CD4-positive, alpha-beta memory T cell (primary cell): Measurements from ENCODE around the gene ARL2BP. TPM values are rescaled to one million over a fixed set of nuclear protein-coding genes. Genes with fewer than 3 reads are reported as not detected.

Source experiments
- CTCF ChIA-PET: fragments of 350-600 bp; sonication (Branson Sonifier 250); formaldehyde crosslinking; loops from one replicate; lab custom pipeline; 2021; ENCODE audit warnings: inconsistent platforms; ENCODE audit not compliant: partially characterized antibody; lab: Charles Lee
- POLR2A ChIA-PET: fragments of 350-600 bp; sonication (Branson Sonifier 250); formaldehyde crosslinking; loops from one replicate; lab custom pipeline; 2021; ENCODE audit not compliant: partially characterized antibody; lab: Charles Lee
- DNase-seq, 5 donors: peaks; one replicate each; pipeline versions ENCODE4 v3.0.0 to v3.0.0-alpha.2; 2020 to 2022; ENCODE audit warnings: mixed read lengths in 1 of 5
- H3K27ac ChIP-seq: one replicate; pipeline ENCODE4 v1.7.0; 2013; ENCODE audit warnings: low read depth, low read length
- H3K27me3 ChIP-seq: 2 replicates; pipeline ENCODE4 v1.7.0; 2013; ENCODE audit warnings: mild to moderate bottlenecking, low read length, moderate library complexity; ENCODE audit not compliant: insufficient read depth
- H3K36me3 ChIP-seq: 2 replicates; pipeline ENCODE4 v1.7.0; 2013; ENCODE audit warnings: mild to moderate bottlenecking, low read length, moderate library complexity; ENCODE audit not compliant: insufficient read depth
- H3K4me1 ChIP-seq: 2 replicates; pipeline ENCODE4 v1.7.0; 2013; ENCODE audit warnings: mild to moderate bottlenecking, low read length, moderate library complexity; ENCODE audit not compliant: insufficient read depth
- H3K4me3 ChIP-seq, 2 donors: one replicate each; pipeline ENCODE4 v1.7.0; 2013; ENCODE audit warnings: low read length in 2 of 2, mild to moderate bottlenecking in 1 of 2
- H3K9me3 ChIP-seq, 2 donors: one replicate each; pipeline ENCODE4 v1.7.0; 2013; ENCODE audit warnings: low read length in 2 of 2, control low read depth in 1 of 2; ENCODE audit not compliant: control insufficient read depth in 1 of 2
- H3K27ac Mint-ChIP-seq, 7 donors: one replicate each; pipeline ENCODE4 v1.8.0; 2020 to 2021; ENCODE audit warnings: mixed read lengths in 7 of 7, mild to moderate bottlenecking in 6 of 7, inconsistent platforms in 3 of 7, moderate library complexity in 3 of 7
- H3K27me3 Mint-ChIP-seq, 2 donors: one replicate each; pipeline ENCODE4 v1.8.0; 2020 to 2021; ENCODE audit warnings: mixed read lengths in 2 of 2
- H3K36me3 Mint-ChIP-seq, 2 donors: one replicate each; pipeline ENCODE4 v1.8.0; 2020 to 2021; ENCODE audit warnings: mixed read lengths in 2 of 2, inconsistent platforms in 1 of 2, mild to moderate bottlenecking in 1 of 2
- H3K4me1 Mint-ChIP-seq, 4 donors: one replicate each; pipeline ENCODE4 v1.8.0; 2020 to 2021; ENCODE audit warnings: mixed read lengths in 4 of 4, mild to moderate bottlenecking in 1 of 4
- H3K4me3 Mint-ChIP-seq, 8 donors: one replicate each; pipeline ENCODE4 v1.8.0; 2020 to 2021; ENCODE audit warnings: mixed read lengths in 8 of 8, mild to moderate bottlenecking in 7 of 8, moderate library complexity in 6 of 8, inconsistent platforms in 3 of 8
- H3K9me3 Mint-ChIP-seq, 8 donors: one replicate each; pipeline ENCODE4 v1.8.0; 2020 to 2021; ENCODE audit warnings: mixed read lengths in 8 of 8, mild to moderate bottlenecking in 5 of 8, inconsistent platforms in 3 of 8, moderate library complexity in 1 of 8
- intact Hi-C: fragments of 100-400 bp; cut with micrococcal nuclease; formaldehyde crosslinking; loops from one replicate; pipeline ENCODE4 v1.15.1; 2023
- polyA plus RNA-seq, 2 donors: library from polyadenylated mRNA; unstranded; fragments of 300-500 nt; fragmentation: Illumina TruSeq; gene quantifications; one replicate each; pipeline ENCODE4 v1.2.3, GENCODE V29; 2021
- total RNA-seq, 2 experiments: library from RNA; stranded (reverse); gene quantifications; one replicate each; pipeline ENCODE4 v1.2.3, GENCODE V29; 2021

ARL2BP gene
- total and polyA plus RNA-seq, 4 experiments from 2014 or later: 48.0 to 181 (median 89.5) TPM

DNA sequence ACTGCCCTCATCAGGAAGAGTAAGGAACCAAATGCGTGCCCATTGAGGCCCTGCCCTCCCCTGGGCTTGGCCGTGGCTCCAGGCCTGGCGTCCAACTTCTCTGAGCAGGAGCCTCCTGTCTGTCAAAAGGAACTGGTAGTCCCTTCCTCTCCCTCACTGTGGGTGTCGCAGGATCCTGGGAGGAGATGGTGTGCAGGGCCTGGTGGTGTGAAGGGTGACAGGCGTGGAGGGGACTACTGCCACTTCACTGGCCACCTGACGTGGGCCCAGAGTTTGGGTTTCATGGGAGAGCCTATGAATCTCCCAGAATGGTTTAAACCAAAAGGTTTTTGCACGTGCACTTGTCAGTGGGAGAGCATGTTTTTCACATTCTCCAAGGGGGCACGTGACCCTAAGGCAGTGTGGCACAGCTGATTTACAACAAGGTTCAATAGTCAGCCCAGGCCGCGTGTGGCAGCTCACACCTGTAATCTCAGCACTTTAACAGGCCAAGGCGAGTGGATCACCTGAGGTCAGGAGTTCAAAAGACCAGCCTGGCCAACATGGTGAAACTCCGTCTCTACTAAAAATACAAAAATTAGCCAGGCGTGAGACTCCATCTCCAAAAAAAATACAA is 12.5 kb downstream of the ARL2BP start:
- CTCF ChIA-PET: no interaction called here
- no peaks in the 10 kb centered on the region for H3K9me3 Mint-ChIP-seq
- no peak for DNase-seq
- H3K27me3 Mint-ChIP-seq: no peaks in the 10 kb centered on the region
- H3K27ac ChIP-seq: no peak overlapping the region
- H3K9me3 ChIP-seq: no peaks in the 10 kb centered on the region
- H3K27ac Mint-ChIP-seq: peak overlapping the region in 1 of 7 donors; percentile 85
- POLR2A ChIA-PET: interaction anchor here (0.6 kb wide), 1 partner anchor 24 kb away, joined by 3 read pairs; no protein-coding TSS in a partner anchor
- intact Hi-C loops: no loop called here
- H3K4me1 ChIP-seq: peaks cover 7% of the 10 kb centered on the region
- peaks cover 3 to 16% (median 7%) of the 10 kb centered on the region in 4 donors for H3K4me1 Mint-ChIP-seq
- H3K4me3 ChIP-seq: no peak overlapping the region
- peaks cover 4 to 13% of the 10 kb centered on the region in 2 donors for H3K36me3 Mint-ChIP-seq
- H3K4me3 Mint-ChIP-seq: no peak overlapping the region
- no peaks in the 10 kb centered on the region for H3K27me3 ChIP-seq
- peaks cover 1% of the 10 kb centered on the region for H3K36me3 ChIP-seq

DNA sequence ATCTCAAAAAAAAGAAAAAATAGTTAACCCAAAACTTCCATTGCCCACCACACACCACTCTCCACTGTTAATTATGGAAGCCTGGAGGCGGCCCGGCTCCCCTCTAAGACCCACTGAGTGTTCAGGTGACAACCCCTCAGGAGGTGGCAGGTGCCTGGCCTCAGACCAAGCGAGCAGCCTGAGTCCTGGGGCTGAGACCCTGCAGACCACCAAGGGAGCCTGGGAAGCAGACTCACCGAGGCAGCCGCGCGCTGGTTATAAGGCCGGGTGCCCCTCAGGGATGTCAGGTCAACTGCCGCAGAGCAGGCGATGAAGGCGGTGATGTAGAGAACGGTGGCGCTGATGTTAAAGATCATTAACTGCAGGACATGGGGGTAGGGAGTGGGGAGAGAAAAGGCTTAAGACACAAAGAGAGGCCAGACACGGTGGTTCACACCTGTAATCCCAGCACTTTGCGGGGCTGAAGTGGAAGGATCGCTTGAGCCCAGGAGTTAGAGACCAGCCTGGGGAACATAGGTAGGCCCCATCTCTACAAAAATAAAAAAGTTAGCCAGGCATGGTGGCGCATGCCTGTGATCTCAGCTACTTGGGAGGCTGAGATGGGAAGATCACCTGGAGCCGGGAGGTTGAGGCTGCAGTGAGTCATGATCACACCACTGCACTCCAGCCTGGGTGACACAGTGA is 13.3 kb downstream of the ARL2BP start:
- Mint-ChIP-seq H3K9me3 (no peaks in the 10 kb centered on the region), H3K36me3 (peaks cover 0 to 7% of the 10 kb centered on the region in 2 donors), H3K4me3 (no peak overlapping the region), H3K27ac (peak overlapping the region in 1 of 7 donors; percentile 82), H3K27me3 (no peaks in the 10 kb centered on the region), H3K4me1 (peaks cover 3 to 16% (median 7%) of the 10 kb centered on the region in 4 donors)
- Histone ChIP-seq H3K4me3 (no peak overlapping the region), H3K4me1 (peaks cover 7% of the 10 kb centered on the region), H3K9me3 (no peaks in the 10 kb centered on the region), H3K36me3 (no peaks in the 10 kb centered on the region), H3K27me3 (no peaks in the 10 kb centered on the region), H3K27ac (no peak overlapping the region)
- intact Hi-C loops: no loop called here
- ChIA-PET POLR2A (interaction anchor here (1.2 kb wide), 1 partner anchor 13 kb away, joined by 4 read pairs; the partner anchor contains the start of gene ARL2BP), CTCF (no interaction called here)
- DNase-seq: no peak

DNA sequence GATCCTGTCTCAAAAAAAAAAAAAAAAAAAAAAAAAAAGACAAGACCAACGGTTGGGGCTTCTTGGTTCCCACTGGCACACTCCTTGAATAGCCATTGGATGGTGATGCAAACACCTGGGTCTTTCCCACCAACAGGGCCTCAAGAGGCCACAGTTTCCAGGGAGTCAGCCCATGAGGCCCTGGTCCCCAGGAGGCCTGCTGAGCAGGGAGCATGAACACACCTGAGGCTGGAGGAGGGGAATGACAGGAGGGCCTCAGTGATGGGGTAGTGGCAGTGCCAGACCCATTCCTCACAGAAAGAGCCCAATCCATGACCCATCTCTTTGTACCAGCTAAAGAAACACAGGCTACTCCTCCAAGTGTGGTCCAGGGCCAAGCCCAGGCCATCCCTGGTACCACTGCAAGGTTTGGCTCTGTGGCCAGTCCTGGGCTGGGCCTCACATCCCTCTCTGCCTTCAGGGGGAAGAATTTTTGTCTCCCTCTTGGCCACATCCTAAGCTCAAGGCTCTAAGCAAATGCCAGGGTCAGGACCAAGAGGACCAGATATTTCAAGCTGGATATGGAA is 13.9 kb downstream of the ARL2BP start:
- H3K27me3 ChIP-seq: no peaks in the 10 kb centered on the region
- Mint-ChIP-seq H3K4me1 (peaks cover 3 to 16% (median 7%) of the 10 kb centered on the region in 4 donors), H3K27ac (no peak overlapping the region), H3K36me3 (peaks cover 0 to 5% of the 10 kb centered on the region in 2 donors), H3K27me3 (no peaks in the 10 kb centered on the region), H3K9me3 (no peaks in the 10 kb centered on the region), H3K4me3 (no peak overlapping the region)
- CTCF ChIA-PET: no interaction called here
- H3K36me3 ChIP-seq: no peaks in the 10 kb centered on the region
- intact Hi-C loops: no loop called here
- H3K9me3 ChIP-seq: no peaks in the 10 kb centered on the region
- no peak overlapping the region for H3K4me3 ChIP-seq
- H3K4me1 ChIP-seq: peaks cover 7% of the 10 kb centered on the region
- no peak overlapping the region for H3K27ac ChIP-seq
- no peak for DNase-seq
- POLR2A ChIA-PET: interaction anchor here (1.2 kb wide), 1 partner anchor 14 kb away, joined by 4 read pairs; the partner anchor contains the start of gene ARL2BP

- ChIA-PET CTCF (no interaction called here), POLR2A (interaction anchor here (1.1 kb wide), 1 partner anchor 15 kb away, joined by 4 read pairs; the partner anchor contains the start of gene ARL2BP)
- Histone ChIP-seq H3K27ac (no peak overlapping the region), H3K27me3 (no peaks in the 10 kb centered on the region), H3K9me3 (no peaks in the 10 kb centered on the region), H3K36me3 (no peaks in the 10 kb centered on the region), H3K4me1 (peaks cover 12% of the 10 kb centered on the region), H3K4me3 (no peak overlapping the region)
- Mint-ChIP-seq H3K36me3 (no peaks in the 10 kb centered on the region), H3K27me3 (no peaks in the 10 kb centered on the region), H3K9me3 (no peaks in the 10 kb centered on the region), H3K4me3 (peak overlapping the region in 2 of 8 donors; percentile 11 to 48), H3K4me1 (peaks cover 5 to 20% (median 10%) of the 10 kb centered on the region in 4 donors), H3K27ac (peak overlapping the region; percentile 38 to 84 (median 73))
- DNase-seq: peak in 1 of 5 donors; percentile 34
- intact Hi-C loops: no loop called here
These were observed 15.4 kb downstream of the ARL2BP start for GRCh38 chr16:57260294-57260929.

- intact Hi-C loops: no loop called here
- no peaks in the 10 kb centered on the region for H3K27me3 Mint-ChIP-seq
- Histone ChIP-seq H3K27ac (no peak overlapping the region), H3K4me1 (peaks cover 26% of the 10 kb centered on the region), H3K9me3 (no peaks in the 10 kb centered on the region), H3K4me3 (no peak overlapping the region), H3K27me3 (no peaks in the 10 kb centered on the region), H3K36me3 (no peaks in the 10 kb centered on the region)
- ChIA-PET CTCF (interaction anchor here (1.0 kb wide), 1 partner anchor 155 kb away, joined by 3 read pairs; no protein-coding TSS in a partner anchor), POLR2A (interaction anchor here (1.2 kb wide), 1 partner anchor 16 kb away, joined by 3 read pairs; no protein-coding TSS in a partner anchor)
- H3K27ac Mint-ChIP-seq: peak overlapping the region in 1 of 7 donors; percentile 7
- no peak overlapping the region for H3K4me3 Mint-ChIP-seq
- DNase-seq: no peak
- H3K9me3 Mint-ChIP-seq: no peaks in the 10 kb centered on the region
- peaks cover 12 to 34% (median 20%) of the 10 kb centered on the region in 4 donors for H3K4me1 Mint-ChIP-seq
- H3K36me3 Mint-ChIP-seq: no peaks in the 10 kb centered on the region
These were observed 16.7 kb downstream of the ARL2BP start for GRCh38 chr16:57261806-57262205.

GRCh38 chr16:57262841-57263540 is 17.9 kb downstream of the ARL2BP start:
- H3K4me1 Mint-ChIP-seq: peaks cover 19 to 46% (median 29%) of the 10 kb centered on the region in 4 donors
- H3K36me3 Mint-ChIP-seq: no peaks in the 10 kb centered on the region
- H3K27ac Mint-ChIP-seq: peak overlapping the region in 4 of 7 donors; percentile 25 to 53 (median 44)
- H3K27me3 ChIP-seq: no peaks in the 10 kb centered on the region
- H3K4me3 Mint-ChIP-seq: no peak overlapping the region
- peaks cover 37% of the 10 kb centered on the region for H3K4me1 ChIP-seq
- H3K9me3 Mint-ChIP-seq: no peaks in the 10 kb centered on the region
- DNase-seq: no peak
- H3K27ac ChIP-seq: no peak overlapping the region
- no peaks in the 10 kb centered on the region for H3K27me3 Mint-ChIP-seq
- CTCF ChIA-PET: no interaction called here
- intact Hi-C loops: no loop called here
- no peak overlapping the region for H3K4me3 ChIP-seq
- no peaks in the 10 kb centered on the region for H3K9me3 ChIP-seq
- no peaks in the 10 kb centered on the region for H3K36me3 ChIP-seq
- POLR2A ChIA-PET: interaction anchor here (0.8 to 1.2 kb wide), 2 partner anchors 15 to 18 kb away, joined by 3 read pairs; partner anchors contain the start of gene ARL2BP
